ENCODE results near the gene PDCL2.
"Not testable (repeated sequence)": the region's sequence is repeated elsewhere in the genome, so short reads cannot be mapped to it uniquely, and the experiment has no call there.

The PDCL2 gene

GRCh38 chr4:55634417-55635128, 42.5 kb upstream of the PDCL2 start:
- H3K36me3 Mint-ChIP-seq (ENCODE audit: low read depth) = no peaks in the 10 kb centered on the region
- H3K4me1 Mint-ChIP-seq = peaks cover 20% of the 10 kb centered on the region
- peaks cover 46% of the 10 kb centered on the region for H3K27me3 Mint-ChIP-seq (ENCODE audit: low read depth)
- H3K4me3 Mint-ChIP-seq = peak overlapping the region; percentile 76 to 93 (median 82)
- TF ChIP-seq CTCF (IDR thresholded peaks at IDR 0.05; ENCODE audit: unreplicated experiment in 3 of 3) = no peak
- H3K9me3 Mint-ChIP-seq = peaks cover 13% of the 10 kb centered on the region
- H3K27ac Mint-ChIP-seq = no peak overlapping the region

- TF ChIP-seq CTCF (IDR thresholded peaks at IDR 0.05; ENCODE audit: unreplicated experiment in 3 of 3) = no peak
- Mint-ChIP-seq H3K4me3 (no peak overlapping the region), H3K27me3 (ENCODE audit: low read depth) (peaks cover 46% of the 10 kb centered on the region), H3K36me3 (ENCODE audit: low read depth) (no peaks in the 10 kb centered on the region), H3K27ac (no peak overlapping the region), H3K9me3 (peaks cover 13% of the 10 kb centered on the region), H3K4me1 (peaks cover 20% of the 10 kb centered on the region)
These were observed 41.9 kb upstream of the PDCL2 start for GRCh38 chr4:55633903-55634302.

GRCh38 chr4:55625835-55626234, 33.8 kb upstream of the PDCL2 start:
- Mint-ChIP-seq H3K4me1 (no peaks in the 10 kb centered on the region), H3K9me3 (peaks cover 13% of the 10 kb centered on the region), H3K4me3 (no peak overlapping the region), H3K27ac (no peak overlapping the region), H3K27me3 (ENCODE audit: low read depth) (no peaks in the 10 kb centered on the region), H3K36me3 (ENCODE audit: low read depth) (no peaks in the 10 kb centered on the region)
- no peak for TF ChIP-seq CTCF (IDR thresholded peaks at IDR 0.05; ENCODE audit: unreplicated experiment in 3 of 3)

GRCh38 chr4:55624063-55624462, 32.0 kb upstream of the PDCL2 start:
- H3K9me3 Mint-ChIP-seq; H3K27ac Mint-ChIP-seq; H3K4me1 Mint-ChIP-seq; H3K27me3 Mint-ChIP-seq (ENCODE audit: low read depth); H3K4me3 Mint-ChIP-seq; H3K36me3 Mint-ChIP-seq (ENCODE audit: low read depth): not testable (repeated sequence)

GRCh38 chr4:55618546-55619143, 26.6 kb upstream of the PDCL2 start:
- Mint-ChIP-seq H3K4me3 (peak overlapping the region; percentile 53 to 72 (median 69)), H3K9me3 (no peaks in the 10 kb centered on the region), H3K36me3 (ENCODE audit: low read depth) (no peaks in the 10 kb centered on the region), H3K27me3 (ENCODE audit: low read depth) (no peaks in the 10 kb centered on the region), H3K4me1 (no peaks in the 10 kb centered on the region), H3K27ac (no peak overlapping the region)
- TF ChIP-seq CTCF (IDR thresholded peaks at IDR 0.05; ENCODE audit: unreplicated experiment in 3 of 3) = no peak

GRCh38 chr4:55617587-55618197, 25.6 kb upstream of the PDCL2 start:
- H3K4me1 Mint-ChIP-seq = no peaks in the 10 kb centered on the region
- no peaks in the 10 kb centered on the region for H3K27me3 Mint-ChIP-seq (ENCODE audit: low read depth)
- TF ChIP-seq CTCF (IDR thresholded peaks at IDR 0.05; ENCODE audit: unreplicated experiment in 3 of 3) = no peak
- H3K36me3 Mint-ChIP-seq (ENCODE audit: low read depth) = no peaks in the 10 kb centered on the region
- H3K4me3 Mint-ChIP-seq = no peak overlapping the region
- no peaks in the 10 kb centered on the region for H3K9me3 Mint-ChIP-seq
- H3K27ac Mint-ChIP-seq = no peak overlapping the region
